AG09319 (cell line): ENCODE data around the gene INO80C.

Experiments
- DNase-seq: peaks from one replicate; pipeline ENCODE4 v3.0.0-alpha.2; 2010; ENCODE audit warnings: low read depth; ENCODE audit errors: extremely low read depth
- CTCF ChIP-seq: IDR thresholded peaks from 2 replicates; pipeline ENCODE4 v1.5.1; 2011; ENCODE audit warnings: low read depth, mild to moderate bottlenecking, inconsistent platforms, low read length, moderate library complexity

The INO80C gene

GRCh38 chr18:35506024-35506712 lies 8.4 kb upstream of the INO80C start:
- TF ChIP-seq CTCF = no peak
- DNase-seq = no peak

- DNase-seq = no peak
- no peak for TF ChIP-seq CTCF
Observed at GRCh38 chr18:35504996-35505395, 7.2 kb upstream of the INO80C start.

- TF ChIP-seq CTCF = no peak
Observed at GRCh38 chr18:35502052-35502451, 4.3 kb upstream of the INO80C start.

GRCh38 chr18:35501369-35501768 lies 3.6 kb upstream of the INO80C start:
- no peak for TF ChIP-seq CTCF
- no peak for DNase-seq

More at GRCh38 chr18:35502052-35502451, 4.3 kb upstream of the INO80C start:
- no peak for DNase-seq

GRCh38 chr18:35500113-35500512 lies 2.4 kb upstream of the INO80C start:
- no peak for DNase-seq
- no peak for TF ChIP-seq CTCF

GRCh38 chr18:35497027-35497369 lies 762 bp downstream of the INO80C start:
- DNase-seq = no peak
- no peak for TF ChIP-seq CTCF

- DNase-seq = no peak
- no peak for TF ChIP-seq CTCF
Observed at GRCh38 chr18:35495536-35496314, 2.0 kb downstream of the INO80C start.
